GM23248 (cell line): Measurements from ENCODE around the gene KIF4A. TPM values are rescaled to one million over a fixed set of nuclear protein-coding genes. Genes with fewer than 3 reads are reported as not detected.
"Not testable (repeated sequence)": the region's sequence is repeated elsewhere in the genome, so short reads cannot be mapped to it uniquely, and the experiment has no call there.

Experiments
- DNase-seq: peaks from one replicate; pipeline ENCODE4 v3.0.0-alpha.2; 2015
- H2AFZ ChIP-seq: fragments of 200-600 bp; sonication (generic); 2 replicates; pipeline ENCODE4 v1.6.1; 2016; ENCODE audit warnings: antibody characterized with exemption
- H3F3A ChIP-seq: fragments of 200-600 bp; sonication (generic); 2 replicates; pipeline ENCODE4 v1.6.1; 2016; ENCODE audit warnings: mild to moderate bottlenecking, antibody characterized with exemption, mixed run types; ENCODE audit not compliant: insufficient read depth
- H3K27ac ChIP-seq: fragments of 200-600 bp; sonication (generic); 2 replicates; pipeline ENCODE4 v1.5.1; 2016; ENCODE audit warnings: mild to moderate bottlenecking
- H3K27me3 ChIP-seq: fragments of 200-600 bp; sonication (generic); replicated peaks from 2 replicates; pipeline ENCODE4 v1.6.1; 2016; ENCODE audit warnings: mild to moderate bottlenecking; ENCODE audit not compliant: insufficient read depth
- H3K36me3 ChIP-seq: fragments of 200-600 bp; sonication (generic); 2 replicates; pipeline ENCODE4 v1.6.1; 2016; ENCODE audit warnings: low read depth, mild to moderate bottlenecking
- H3K4me1 ChIP-seq: fragments of 200-600 bp; sonication (generic); 2 replicates; pipeline ENCODE4 v1.6.1; 2016; ENCODE audit warnings: mild to moderate bottlenecking; ENCODE audit not compliant: insufficient read depth
- H3K4me2 ChIP-seq: fragments of 200-600 bp; sonication (generic); one replicate; pipeline ENCODE4 v1.6.1; 2016; ENCODE audit warnings: mild to moderate bottlenecking; ENCODE audit not compliant: unreplicated experiment
- H3K4me3 ChIP-seq: fragments of 200-600 bp; sonication (generic); 2 replicates; pipeline ENCODE4 v1.5.1; 2016; ENCODE audit warnings: mild to moderate bottlenecking
- H3K79me2 ChIP-seq: fragments of 200-600 bp; sonication (generic); 2 replicates; pipeline ENCODE4 v1.6.1; 2016; ENCODE audit warnings: mild to moderate bottlenecking; ENCODE audit not compliant: insufficient read depth
- H3K9ac ChIP-seq: fragments of 200-600 bp; sonication (generic); 2 replicates; pipeline ENCODE4 v1.6.1; 2016; ENCODE audit warnings: mild to moderate bottlenecking
- H3K9me2 ChIP-seq: fragments of 200-600 bp; sonication (generic); 2 replicates; pipeline ENCODE4 v1.6.1; 2016; ENCODE audit warnings: mixed run types, mild to moderate bottlenecking, moderate library complexity; ENCODE audit not compliant: insufficient read depth
- H3K9me3 ChIP-seq: fragments of 200-600 bp; sonication (generic); one replicate; pipeline ENCODE4 v1.6.1; 2017; ENCODE audit warnings: low read depth
- H4K20me1 ChIP-seq: fragments of 200-600 bp; sonication (generic); 2 replicates; pipeline ENCODE4 v1.6.0; 2016; ENCODE audit not compliant: insufficient read depth
- EZH2 ChIP-seq: fragments of 200-600 bp; sonication (generic); IDR thresholded peaks from 2 replicates; pipeline ENCODE4 v1.6.1; 2018; ENCODE audit warnings: antibody characterized with exemption, mild to moderate bottlenecking; ENCODE audit not compliant: insufficient read depth, poor library complexity, severe bottlenecking
- EZH2phosphoT487 ChIP-seq: fragments of 200-600 bp; sonication (generic); IDR thresholded peaks from 2 replicates; pipeline ENCODE4 v1.6.1; 2018; ENCODE audit warnings: antibody characterized with exemption, moderate library complexity, mild to moderate bottlenecking, low read depth; ENCODE audit not compliant: insufficient read depth
- WGBS, 2 experiments: methylation state at CpG; one replicate each; pipeline ENCODE4 v1.1.6; 2015 to 2017; ENCODE audit warnings: low lambda C conversion rate in 2 of 2, low coverage in 1 of 2; ENCODE audit errors: missing lambda C conversion rate in 2 of 2; 5-methylcytosine and 5-hydroxymethylcytosine counted together
- in situ Hi-C: fragments of 300-500 bp; cut with MboI; formaldehyde crosslinking; loops from 2 replicates; pipeline ENCODE4 v1.15.0; 2020
- polyA plus RNA-seq: library from polyadenylated mRNA; unstranded; fragments of >200 nt; fragmentation: Nextera tagmentation; extraction: Ambion mirVana; gene quantifications from 2 replicates; pipeline ENCODE4 v1.2.1, GENCODE V29; 2016
- total RNA-seq: library from RNA; depleted of rRNA; stranded (reverse); fragments of >200 nt; shearing (Covaris generic); gene quantifications from 2 replicates; pipeline ENCODE4 v1.2.3, GENCODE V29; 2014

Gene KIF4A
- total and polyA plus RNA-seq, 2 experiments from 2014 or later, result 5.6 to 7.6 TPM

GRCh38 chrX:70352496-70352895 is 62.6 kb downstream of the KIF4A start:
- no peaks in the 10 kb centered on the region for H3K9me3 ChIP-seq
- in situ Hi-C loops, result no loop called here
- TF ChIP-seq EZH2phosphoT487 (no peak), EZH2 (no peak)

GRCh38 chrX:70353514-70353913 is 63.6 kb downstream of the KIF4A start:
- H3K4me1 ChIP-seq, result no peaks in the 10 kb centered on the region
- no peak overlapping the region for H3K4me3 ChIP-seq
- no peaks in the 10 kb centered on the region for H3K36me3 ChIP-seq
- H3K4me2 ChIP-seq, result no peak overlapping the region
- H3K79me2 ChIP-seq, result no peaks in the 10 kb centered on the region
- 86 to 94% methylated on average over 5 of the region's 5 CpGs for WGBS, 2 experiments
- H3K9ac ChIP-seq, result no peak overlapping the region
- no peaks in the 10 kb centered on the region for H3F3A ChIP-seq
- in situ Hi-C loops, result no loop called here
- H3K9me2 ChIP-seq, result no peaks in the 10 kb centered on the region
- H2AFZ ChIP-seq, result no peak overlapping the region
- no peak for DNase-seq
- H3K9me3 ChIP-seq, result no peaks in the 10 kb centered on the region
- no peaks in the 10 kb centered on the region for H4K20me1 ChIP-seq
- H3K27ac ChIP-seq, result no peak overlapping the region
- no peaks in the 10 kb centered on the region for H3K27me3 ChIP-seq
- TF ChIP-seq EZH2, result no peak

More at GRCh38 chrX:70352496-70352895, 62.6 kb downstream of the KIF4A start:
- no peak for DNase-seq
- H3K36me3 ChIP-seq, result no peaks in the 10 kb centered on the region
- H3K27me3 ChIP-seq, result no peaks in the 10 kb centered on the region
- no peak overlapping the region for H2AFZ ChIP-seq
- no peaks in the 10 kb centered on the region for H4K20me1 ChIP-seq
- no peaks in the 10 kb centered on the region for H3K4me1 ChIP-seq
- no peak overlapping the region for H3K4me2 ChIP-seq
- 98 to 100% methylated on average over 3 of the region's 3 CpGs for WGBS, 2 experiments
- no peaks in the 10 kb centered on the region for H3K9me2 ChIP-seq
- no peak overlapping the region for H3K27ac ChIP-seq
- no peak overlapping the region for H3K9ac ChIP-seq
- no peaks in the 10 kb centered on the region for H3F3A ChIP-seq
- no peaks in the 10 kb centered on the region for H3K79me2 ChIP-seq
- no peak overlapping the region for H3K4me3 ChIP-seq

- WGBS, 2 experiments, result 100% methylated on average over 2 of the region's 2 CpGs
- DNase-seq, result no peak
Measured at GRCh38 chrX:70354716-70355115, 64.8 kb downstream of the KIF4A start.

GRCh38 chrX:70359458-70359857 is 69.6 kb downstream of the KIF4A start:
- 98 to 100% methylated on average over 3 to 4 of the region's 4 CpGs for WGBS, 2 experiments
- no peaks in the 10 kb centered on the region for H3K9me2 ChIP-seq
- H3K4me1 ChIP-seq, result no peaks in the 10 kb centered on the region
- no peaks in the 10 kb centered on the region for H3F3A ChIP-seq
- H3K27me3 ChIP-seq, result no peaks in the 10 kb centered on the region
- no peaks in the 10 kb centered on the region for H3K36me3 ChIP-seq
- H3K9me3 ChIP-seq, result no peaks in the 10 kb centered on the region
- H3K4me2 ChIP-seq, result no peak overlapping the region
- no peak overlapping the region for H3K27ac ChIP-seq
- H3K4me3 ChIP-seq, result no peak overlapping the region
- in situ Hi-C loops, result no loop called here
- no peak overlapping the region for H3K9ac ChIP-seq
- H2AFZ ChIP-seq, result no peak overlapping the region
- H4K20me1 ChIP-seq, result no peaks in the 10 kb centered on the region
- no peaks in the 10 kb centered on the region for H3K79me2 ChIP-seq
- DNase-seq, result no peak
- no peak for TF ChIP-seq EZH2
- no peak for TF ChIP-seq EZH2phosphoT487

More at GRCh38 chrX:70354716-70355115, 64.8 kb downstream of the KIF4A start:
- H3K9ac ChIP-seq, result no peak overlapping the region
- no peaks in the 10 kb centered on the region for H3K9me3 ChIP-seq
- H4K20me1 ChIP-seq, result no peaks in the 10 kb centered on the region
- no peaks in the 10 kb centered on the region for H3K4me1 ChIP-seq
- H3K27me3 ChIP-seq, result no peaks in the 10 kb centered on the region
- H2AFZ ChIP-seq, result no peak overlapping the region
- no peaks in the 10 kb centered on the region for H3K9me2 ChIP-seq
- H3K4me2 ChIP-seq, result no peak overlapping the region
- no peaks in the 10 kb centered on the region for H3F3A ChIP-seq
- no peak overlapping the region for H3K4me3 ChIP-seq
- TF ChIP-seq EZH2 (no peak), EZH2phosphoT487 (no peak)
- H3K27ac ChIP-seq, result no peak overlapping the region
- no peaks in the 10 kb centered on the region for H3K36me3 ChIP-seq
- H3K79me2 ChIP-seq, result no peaks in the 10 kb centered on the region
- in situ Hi-C loops, result no loop called here

GRCh38 chrX:70360366-70360765 is 70.5 kb downstream of the KIF4A start:
- no peaks in the 10 kb centered on the region for H3K4me1 ChIP-seq
- in situ Hi-C loops, result no loop called here
- H3F3A ChIP-seq, result no peaks in the 10 kb centered on the region
- no peak overlapping the region for H3K4me3 ChIP-seq
- H3K9me2 ChIP-seq, result no peaks in the 10 kb centered on the region
- H3K79me2 ChIP-seq, result no peaks in the 10 kb centered on the region
- no peak overlapping the region for H3K27ac ChIP-seq
- no peaks in the 10 kb centered on the region for H3K36me3 ChIP-seq
- no peaks in the 10 kb centered on the region for H3K9me3 ChIP-seq
- no peaks in the 10 kb centered on the region for H4K20me1 ChIP-seq
- H2AFZ ChIP-seq, result no peak overlapping the region
- no peak overlapping the region for H3K9ac ChIP-seq
- H3K4me2 ChIP-seq, result no peak overlapping the region
- TF ChIP-seq EZH2 (no peak), EZH2phosphoT487 (no peak)
- no peaks in the 10 kb centered on the region for H3K27me3 ChIP-seq
- WGBS, 2 experiments, result 74 to 84% methylated on average over 8 of the region's 10 CpGs
- DNase-seq, result no peak

GRCh38 chrX:70368731-70369130 is 78.8 kb downstream of the KIF4A start:
- H3K9ac ChIP-seq, H3K9me2 ChIP-seq, H4K20me1 ChIP-seq, H3K27me3 ChIP-seq, DNase-seq, H2AFZ ChIP-seq, H3K4me2 ChIP-seq, H3K9me3 ChIP-seq, H3K36me3 ChIP-seq, H3K79me2 ChIP-seq, H3F3A ChIP-seq, H3K27ac ChIP-seq, H3K4me1 ChIP-seq, H3K4me3 ChIP-seq, in situ Hi-C loops: not testable (repeated sequence)
- WGBS, 2 experiments, result 72 to 81% methylated on average over 3 to 6 of the region's 7 CpGs
